Endothelial cell (in vitro differentiated cells): ENCODE results near the gene OARD1. TPM values are rescaled to one million over a fixed set of nuclear protein-coding genes. Genes with fewer than 3 reads are reported as not detected.

Experiments
- DNase-seq: peaks from one replicate; pipeline ENCODE4 v3.0.0; 2021; ENCODE audit warnings: low spot score
- H3K27ac Mint-ChIP-seq: one replicate; pipeline ENCODE4 v1.8.0; 2021; ENCODE audit warnings: mixed read lengths, inconsistent platforms; ENCODE audit not compliant: unreplicated experiment
- H3K27me3 Mint-ChIP-seq: one replicate; pipeline ENCODE4 v1.8.0; 2021; ENCODE audit warnings: mild to moderate bottlenecking, moderate library complexity, mixed read lengths, inconsistent platforms; ENCODE audit not compliant: unreplicated experiment
- H3K36me3 Mint-ChIP-seq: one replicate; pipeline ENCODE4 v1.8.0; 2021; ENCODE audit warnings: mild to moderate bottlenecking, low read depth, mixed read lengths, inconsistent platforms; ENCODE audit not compliant: unreplicated experiment
- H3K4me1 Mint-ChIP-seq: one replicate; pipeline ENCODE4 v1.8.0; 2021; ENCODE audit warnings: mild to moderate bottlenecking, mixed read lengths, inconsistent platforms; ENCODE audit not compliant: unreplicated experiment
- H3K4me3 Mint-ChIP-seq: one replicate; pipeline ENCODE4 v1.8.0; 2021; ENCODE audit warnings: mild to moderate bottlenecking, mixed read lengths, inconsistent platforms; ENCODE audit not compliant: unreplicated experiment
- H3K9me3 Mint-ChIP-seq: one replicate; pipeline ENCODE4 v1.8.0; 2021; ENCODE audit warnings: mixed read lengths, inconsistent platforms; ENCODE audit not compliant: unreplicated experiment
- CTCF ChIP-seq: fragments of 200-600 bp; sonication (generic); IDR thresholded peaks from one replicate; pipeline ENCODE4 v1.5.0; 2021; ENCODE audit warnings: antibody characterized with exemption; ENCODE audit not compliant: unreplicated experiment
- total RNA-seq: library from RNA; stranded (reverse); fragmentation: NEBNext Ultra II Directional; extraction: Animal tissue kit (Norgen Biotek cat#: 25700); gene quantifications from one replicate; pipeline ENCODE4 v1.2.1, GENCODE V29; 2021; ENCODE audit not compliant: unreplicated experiment

The OARD1 gene
- total RNA-seq, 1 donor from 2014 or later: 20.5 TPM

GRCh38 chr6:41072836-41073202 lies 663 bp upstream of the OARD1 start, which contains the start of gene NFYA:
TSS of gene NFYA (plus strand) at chr6:41072974. CDS start at chr6:41079090, 6,116 bp downstream.
- Mint-ChIP-seq H3K27me3 (peaks cover 14% of the 10 kb centered on the region), H3K36me3 (peaks cover 7% of the 10 kb centered on the region), H3K4me1 (peaks cover 31% of the 10 kb centered on the region), H3K9me3 (no peaks in the 10 kb centered on the region), H3K4me3 (peak within 1 kb of the TSS; percentile 93), H3K27ac (peak within 1 kb of the TSS; percentile 93)
- DNase-seq: peak; percentile 100
- TF ChIP-seq CTCF: no peak

- peak overlapping the region; percentile 93 for H3K4me3 Mint-ChIP-seq
- peak; percentile 71 for DNase-seq
- no peaks in the 10 kb centered on the region for H3K9me3 Mint-ChIP-seq
Measured at GRCh38 chr6:41071501-41071922, 644 bp downstream of the OARD1 start.

GRCh38 chr6:41066867-41067304 lies 5.3 kb downstream of the OARD1 start:
- peak; percentile 64 for DNase-seq
- no peak overlapping the region for H3K27ac Mint-ChIP-seq
- H3K4me3 Mint-ChIP-seq: no peak overlapping the region
- no peaks in the 10 kb centered on the region for H3K9me3 Mint-ChIP-seq
- peaks cover 2% of the 10 kb centered on the region for H3K27me3 Mint-ChIP-seq
- no peaks in the 10 kb centered on the region for H3K36me3 Mint-ChIP-seq
- peak; percentile 92 for TF ChIP-seq CTCF
- H3K4me1 Mint-ChIP-seq: peaks cover 8% of the 10 kb centered on the region

More at GRCh38 chr6:41071501-41071922, 644 bp downstream of the OARD1 start:
- Mint-ChIP-seq H3K27me3 (peaks cover 14% of the 10 kb centered on the region), H3K27ac (peak overlapping the region; percentile 93), H3K36me3 (peaks cover 7% of the 10 kb centered on the region), H3K4me1 (peaks cover 30% of the 10 kb centered on the region)
- no peak for TF ChIP-seq CTCF

- Mint-ChIP-seq H3K36me3 (no peaks in the 10 kb centered on the region), H3K27ac (no peak overlapping the region), H3K9me3 (no peaks in the 10 kb centered on the region), H3K4me1 (peaks cover 2% of the 10 kb centered on the region), H3K4me3 (no peak overlapping the region), H3K27me3 (no peaks in the 10 kb centered on the region)
- no peak for TF ChIP-seq CTCF
- no peak for DNase-seq
Measured at GRCh38 chr6:41065550-41066026, 6.6 kb downstream of the OARD1 start.

- Mint-ChIP-seq H3K36me3 (no peaks in the 10 kb centered on the region), H3K9me3 (no peaks in the 10 kb centered on the region), H3K4me3 (no peak overlapping the region), H3K27ac (no peak overlapping the region), H3K4me1 (no peaks in the 10 kb centered on the region), H3K27me3 (no peaks in the 10 kb centered on the region)
- TF ChIP-seq CTCF: no peak
- DNase-seq: no peak
Measured at GRCh38 chr6:41064841-41065240, 7.3 kb downstream of the OARD1 start.
